Neural cell (in vitro differentiated cells): ENCODE results near the gene COLEC11. TPM values are rescaled to one million over a fixed set of nuclear protein-coding genes. Genes with fewer than 3 reads are reported as not detected.

Experiments
- H2AFZ ChIP-seq: fragments of 200-600, 300-800 bp; sonication (generic), shearing (Covaris generic); 2 replicates; pipeline ENCODE4 v1.6.0; 2014; ENCODE audit warnings: low read depth, mild to moderate bottlenecking, antibody characterized with exemption, low read length, moderate library complexity
- H3F3A ChIP-seq: fragments of 200-600 bp; shearing (Covaris generic); 2 replicates; pipeline ENCODE4 v1.6.1; 2016; ENCODE audit warnings: mild to moderate bottlenecking, moderate library complexity, mixed read lengths, antibody characterized with exemption, low read length; ENCODE audit not compliant: insufficient read depth, poor library complexity, severe bottlenecking
- H3K27ac ChIP-seq: fragments of 200-600, 300-800 bp; sonication (generic), shearing (Covaris generic); 2 replicates; pipeline ENCODE4 v1.5.1; 2014; ENCODE audit warnings: mild to moderate bottlenecking, low read length, moderate library complexity
- H3K27me3 ChIP-seq: fragments of 300-800, 200-600 bp; sonication (generic), shearing (Covaris generic); 2 replicates; pipeline ENCODE4 v1.6.0; 2014; ENCODE audit warnings: mild to moderate bottlenecking, low read depth, low read length, moderate library complexity; ENCODE audit not compliant: insufficient read depth
- H3K36me3 ChIP-seq: fragments of 300-800, 200-600 bp; sonication (generic), shearing (Covaris generic); 2 replicates; pipeline ENCODE4 v1.5.1; 2014; ENCODE audit warnings: mild to moderate bottlenecking, antibody characterized with exemption, low read length, moderate library complexity; ENCODE audit not compliant: insufficient read depth
- H3K4me2 ChIP-seq: fragments of 300-800, 200-600 bp; sonication (generic), shearing (Covaris generic); 2 replicates; pipeline ENCODE4 v1.6.0; 2014; ENCODE audit warnings: mild to moderate bottlenecking, low read length
- H3K4me3 ChIP-seq: fragments of 300-800, 200-600 bp; sonication (generic), shearing (Covaris generic); 2 replicates; pipeline ENCODE4 v1.5.1; 2014; ENCODE audit warnings: mild to moderate bottlenecking, low read length, moderate library complexity
- H3K79me2 ChIP-seq: fragments of 200-600 bp; shearing (Covaris generic); replicated peaks from 2 replicates; pipeline ENCODE4 v1.6.0; 2014; ENCODE audit warnings: mild to moderate bottlenecking, low read length, moderate library complexity; ENCODE audit not compliant: insufficient read depth
- H3K9ac ChIP-seq: fragments of 300-800, 200-600 bp; sonication (generic), shearing (Covaris generic); 2 replicates; pipeline ENCODE4 v1.6.1; 2016; ENCODE audit warnings: mild to moderate bottlenecking, low read length, mixed read lengths
- H3K9me2 ChIP-seq: fragments of 200-600 bp; shearing (Covaris generic); 2 replicates; pipeline ENCODE4 v1.6.1; 2016; ENCODE audit warnings: mild to moderate bottlenecking, low read length, mixed read lengths; ENCODE audit not compliant: insufficient read depth
- H3K9me3 ChIP-seq: fragments of 200-600, 300-800 bp; sonication (generic), shearing (Covaris generic); 2 replicates; pipeline ENCODE4 v1.6.1; 2016; ENCODE audit warnings: mild to moderate bottlenecking, mixed run types, low read length, moderate library complexity, mixed read lengths
- H4K20me1 ChIP-seq: fragments of 200-600 bp; shearing (Covaris generic); 2 replicates; pipeline ENCODE4 v1.6.1; 2016; ENCODE audit warnings: mild to moderate bottlenecking, mixed run types; ENCODE audit not compliant: insufficient read depth
- EP300 ChIP-seq: fragments of 450-650 bp; conservative IDR thresholded peaks from 2 replicates; pipeline ENCODE4 v1.6.1; 2014; ENCODE audit warnings: antibody characterized with exemption, mild to moderate bottlenecking, moderate library complexity; ENCODE audit not compliant: poor library complexity, severe bottlenecking
- EZH2 ChIP-seq: fragments of 200-600, 300-800 bp; shearing (Covaris generic), sonication (generic); IDR thresholded peaks from 2 replicates; pipeline ENCODE4 v1.6.1; 2014; ENCODE audit warnings: antibody characterized with exemption, low read length, borderline replicate concordance, mild to moderate bottlenecking; ENCODE audit not compliant: insufficient read depth, poor library complexity, severe bottlenecking
- MXI1 ChIP-seq: fragments of 450-650 bp; conservative IDR thresholded peaks from 2 replicates; pipeline ENCODE4 v1.6.1; 2014; ENCODE audit warnings: antibody characterized with exemption, mild to moderate bottlenecking; ENCODE audit not compliant: poor library complexity, severe bottlenecking
- POLR2AphosphoS5 ChIP-seq: IDR thresholded peaks from 2 replicates; pipeline ENCODE4 v1.6.1; 2012
- RAD21 ChIP-seq: fragments of 450-650 bp; conservative IDR thresholded peaks from 2 replicates; pipeline ENCODE4 v1.6.1; 2014; ENCODE audit warnings: antibody characterized with exemption, mild to moderate bottlenecking, moderate library complexity
- SMC3 ChIP-seq: fragments of 450-650 bp; conservative IDR thresholded peaks from 2 replicates; pipeline ENCODE4 v1.6.1; 2014; ENCODE audit warnings: antibody characterized with exemption, mild to moderate bottlenecking, moderate library complexity; ENCODE audit not compliant: poor library complexity
- TAF1 ChIP-seq: IDR thresholded peaks from 2 replicates; pipeline ENCODE4 v1.6.1; 2012; ENCODE audit warnings: low read depth
- polyA plus RNA-seq: library from polyadenylated mRNA; depleted of rRNA; stranded (reverse); fragments of >200 nt; gene quantifications from 2 replicates; pipeline ENCODE4 v1.2.3, GENCODE V29; 2014
- TF ChIP-seq, protein P1 (sequence below): fragments of 450-650 bp; IDR thresholded peaks from 2 replicates; pipeline ENCODE4 v1.5.1; 2014; ENCODE audit warnings: antibody characterized with exemption, mild to moderate bottlenecking, moderate library complexity; ENCODE audit not compliant: poor library complexity, severe bottlenecking
- TF ChIP-seq, protein P2 (sequence below): IDR thresholded peaks from 2 replicates; pipeline ENCODE4 v1.6.1; 2012; ENCODE audit warnings: borderline replicate concordance

COLEC11 gene
- polyA plus RNA-seq, 1 donor from 2014 or later = 4.0 TPM

- no peak overlapping the region for H3K4me3 ChIP-seq
- H3K27ac ChIP-seq = no peak overlapping the region
- H4K20me1 ChIP-seq = no peaks in the 10 kb centered on the region
- H2AFZ ChIP-seq = no peak overlapping the region
- H3K79me2 ChIP-seq = no peaks in the 10 kb centered on the region
- no peaks in the 10 kb centered on the region for H3K9me2 ChIP-seq
- no peak overlapping the region for H3K4me2 ChIP-seq
- H3K36me3 ChIP-seq = no peaks in the 10 kb centered on the region
- H3K9me3 ChIP-seq = no peaks in the 10 kb centered on the region
- no peaks in the 10 kb centered on the region for H3K27me3 ChIP-seq
- H3F3A ChIP-seq = no peaks in the 10 kb centered on the region
- TF ChIP-seq EP300 (no peak), POLR2AphosphoS5 (no peak), EZH2 (no peak), RAD21 (no peak)
- TF ChIP-seq, protein P1, sequence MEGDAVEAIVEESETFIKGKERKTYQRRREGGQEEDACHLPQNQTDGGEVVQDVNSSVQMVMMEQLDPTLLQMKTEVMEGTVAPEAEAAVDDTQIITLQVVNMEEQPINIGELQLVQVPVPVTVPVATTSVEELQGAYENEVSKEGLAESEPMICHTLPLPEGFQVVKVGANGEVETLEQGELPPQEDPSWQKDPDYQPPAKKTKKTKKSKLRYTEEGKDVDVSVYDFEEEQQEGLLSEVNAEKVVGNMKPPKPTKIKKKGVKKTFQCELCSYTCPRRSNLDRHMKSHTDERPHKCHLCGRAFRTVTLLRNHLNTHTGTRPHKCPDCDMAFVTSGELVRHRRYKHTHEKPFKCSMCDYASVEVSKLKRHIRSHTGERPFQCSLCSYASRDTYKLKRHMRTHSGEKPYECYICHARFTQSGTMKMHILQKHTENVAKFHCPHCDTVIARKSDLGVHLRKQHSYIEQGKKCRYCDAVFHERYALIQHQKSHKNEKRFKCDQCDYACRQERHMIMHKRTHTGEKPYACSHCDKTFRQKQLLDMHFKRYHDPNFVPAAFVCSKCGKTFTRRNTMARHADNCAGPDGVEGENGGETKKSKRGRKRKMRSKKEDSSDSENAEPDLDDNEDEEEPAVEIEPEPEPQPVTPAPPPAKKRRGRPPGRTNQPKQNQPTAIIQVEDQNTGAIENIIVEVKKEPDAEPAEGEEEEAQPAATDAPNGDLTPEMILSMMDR = no peak
- no peak overlapping the region for H3K9ac ChIP-seq
These were observed 83.3 kb downstream of the COLEC11 start for GRCh38 chr2:3678212-3678611.

- Histone ChIP-seq H3K9ac (no peak overlapping the region), H3K9me2 (no peaks in the 10 kb centered on the region), H3K9me3 (no peaks in the 10 kb centered on the region), H3K27me3 (no peaks in the 10 kb centered on the region), H3K4me2 (no peak overlapping the region), H3K79me2 (no peaks in the 10 kb centered on the region), H3K4me3 (no peak overlapping the region), H4K20me1 (no peaks in the 10 kb centered on the region), H2AFZ (no peak overlapping the region), H3F3A (no peaks in the 10 kb centered on the region), H3K36me3 (no peaks in the 10 kb centered on the region), H3K27ac (no peak overlapping the region)
- TF ChIP-seq, protein P2, sequence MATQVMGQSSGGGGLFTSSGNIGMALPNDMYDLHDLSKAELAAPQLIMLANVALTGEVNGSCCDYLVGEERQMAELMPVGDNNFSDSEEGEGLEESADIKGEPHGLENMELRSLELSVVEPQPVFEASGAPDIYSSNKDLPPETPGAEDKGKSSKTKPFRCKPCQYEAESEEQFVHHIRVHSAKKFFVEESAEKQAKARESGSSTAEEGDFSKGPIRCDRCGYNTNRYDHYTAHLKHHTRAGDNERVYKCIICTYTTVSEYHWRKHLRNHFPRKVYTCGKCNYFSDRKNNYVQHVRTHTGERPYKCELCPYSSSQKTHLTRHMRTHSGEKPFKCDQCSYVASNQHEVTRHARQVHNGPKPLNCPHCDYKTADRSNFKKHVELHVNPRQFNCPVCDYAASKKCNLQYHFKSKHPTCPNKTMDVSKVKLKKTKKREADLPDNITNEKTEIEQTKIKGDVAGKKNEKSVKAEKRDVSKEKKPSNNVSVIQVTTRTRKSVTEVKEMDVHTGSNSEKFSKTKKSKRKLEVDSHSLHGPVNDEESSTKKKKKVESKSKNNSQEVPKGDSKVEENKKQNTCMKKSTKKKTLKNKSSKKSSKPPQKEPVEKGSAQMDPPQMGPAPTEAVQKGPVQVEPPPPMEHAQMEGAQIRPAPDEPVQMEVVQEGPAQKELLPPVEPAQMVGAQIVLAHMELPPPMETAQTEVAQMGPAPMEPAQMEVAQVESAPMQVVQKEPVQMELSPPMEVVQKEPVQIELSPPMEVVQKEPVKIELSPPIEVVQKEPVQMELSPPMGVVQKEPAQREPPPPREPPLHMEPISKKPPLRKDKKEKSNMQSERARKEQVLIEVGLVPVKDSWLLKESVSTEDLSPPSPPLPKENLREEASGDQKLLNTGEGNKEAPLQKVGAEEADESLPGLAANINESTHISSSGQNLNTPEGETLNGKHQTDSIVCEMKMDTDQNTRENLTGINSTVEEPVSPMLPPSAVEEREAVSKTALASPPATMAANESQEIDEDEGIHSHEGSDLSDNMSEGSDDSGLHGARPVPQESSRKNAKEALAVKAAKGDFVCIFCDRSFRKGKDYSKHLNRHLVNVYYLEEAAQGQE = no peak
- TF ChIP-seq SMC3 (no peak), EZH2 (no peak), TAF1 (no peak), POLR2AphosphoS5 (no peak), EP300 (no peak), RAD21 (no peak), MXI1 (no peak)
- TF ChIP-seq, protein P1 = no peak
These were observed 84.3 kb downstream of the COLEC11 start for GRCh38 chr2:3679180-3679579.
